GM19099 (cell line): ENCODE data around the gene TM6SF1.

Experiments used
- POLR2A ChIP-seq: IDR thresholded peaks from 3 replicates; pipeline ENCODE4 v1.6.1; 2011; ENCODE audit warnings: low read depth; ENCODE audit not compliant: insufficient read length; ENCODE audit errors: extremely low read depth

The TM6SF1 gene

GRCh38 chr15:83153288-83153687, 45.8 kb downstream of the TM6SF1 start:
- TF ChIP-seq POLR2A, result no peak

GRCh38 chr15:83155942-83156341, 48.5 kb downstream of the TM6SF1 start:
- no peak for TF ChIP-seq POLR2A

GRCh38 chr15:83158393-83158792, 50.9 kb downstream of the TM6SF1 start:
- no peak for TF ChIP-seq POLR2A

- TF ChIP-seq POLR2A, result no peak
These were observed 53.3 kb downstream of the TM6SF1 start for GRCh38 chr15:83160741-83161140.

- TF ChIP-seq POLR2A, result no peak
These were observed 55.6 kb downstream of the TM6SF1 start for GRCh38 chr15:83163032-83163431.

- TF ChIP-seq POLR2A, result no peak
These were observed 56.8 kb downstream of the TM6SF1 start for GRCh38 chr15:83164111-83164770.

- no peak for TF ChIP-seq POLR2A
These were observed 57.4 kb downstream of the TM6SF1 start for GRCh38 chr15:83164771-83165404.

- TF ChIP-seq POLR2A, result no peak
These were observed 58.8 kb downstream of the TM6SF1 start for GRCh38 chr15:83166218-83166617.

- TF ChIP-seq POLR2A, result no peak
These were observed 59.4 kb downstream of the TM6SF1 start for GRCh38 chr15:83166830-83167229.

- no peak for TF ChIP-seq POLR2A
These were observed 63.2 kb downstream of the TM6SF1 start for GRCh38 chr15:83170474-83171165.

- TF ChIP-seq POLR2A, result no peak
These were observed 67.4 kb downstream of the TM6SF1 start for GRCh38 chr15:83174891-83175290.

GRCh38 chr15:83178390-83178789, 70.9 kb downstream of the TM6SF1 start:
- TF ChIP-seq POLR2A, result no peak

GRCh38 chr15:83178869-83179325, 71.5 kb downstream of the TM6SF1 start:
- no peak for TF ChIP-seq POLR2A

GRCh38 chr15:83185561-83185960, 78.1 kb downstream of the TM6SF1 start:
- no peak for TF ChIP-seq POLR2A
